HepG2 (cell line): ENCODE data around the gene TEK. TPM values are rescaled to one million over a fixed set of nuclear protein-coding genes. Genes with fewer than 3 reads are reported as not detected.

ENCODE experiments used
- ATAC-seq: fragments of 200-7000 bp; cut with Tn5 transposase; 3 replicates; pipeline ENCODE4 v1.9.1; 2020; ENCODE audit warnings: mild to moderate bottlenecking, moderate library complexity
- BruUV-seq: library from RNA; stranded (reverse); fragments of 400-500 nt; replicated peaks from 2 replicates; lab custom pipeline; 2021; lab: Mats Ljungman, UMichigan
- CTCF ChIA-PET: fragments of 300-600 bp; formaldehyde crosslinking; extraction: SDS; loops from one replicate; lab custom pipeline; 2021; ENCODE audit warnings: low total read pairs, inconsistent platforms, low intra/inter-chr PET ratio; lab: Yijun Ruan, JAX
- POLR2A ChIA-PET: fragments of 350-600 bp; sonication (Branson Sonifier 250); formaldehyde crosslinking; loops from one replicate; lab custom pipeline; 2020; ENCODE audit warnings: antibody characterized with exemption, inconsistent platforms; lab: Yijun Ruan, JAX
- DNase-seq: peaks from one replicate; pipeline ENCODE4 v3.0.0-alpha.2; 2015; ENCODE audit warnings: low spot score
- FAIRE-seq: peaks from 3 replicates; lab custom pipeline; 2011; peaks lifted over from hg19 to GRCh38; lab: Jason Lieb, UNC
- H2AFZ ChIP-seq: one replicate; pipeline ENCODE4 v1.6.1; 2011; ENCODE audit warnings: low read length, inconsistent platforms
- H3K27ac ChIP-seq: fragments of 300-600 bp; 3 replicates; pipeline ENCODE4 v1.8.0; 2011; ENCODE audit warnings: mixed run types, mild to moderate bottlenecking, mixed read lengths, low read length, inconsistent platforms; ENCODE audit not compliant: insufficient read depth; ENCODE audit errors: extremely low read length
- H3K27me3 ChIP-seq, 2 experiments: fragments of 200-600 bp in 1 of 2; 2 replicates in 1 of 2; 3 replicates in 1 of 2; pipeline versions ENCODE4 v1.6.0 to v1.8.0; 2011; ENCODE audit warnings: low read length in 2 of 2, mild to moderate bottlenecking in 2 of 2, moderate library complexity in 2 of 2, inconsistent platforms in 1 of 2; ENCODE audit not compliant: insufficient read depth in 2 of 2, control insufficient read depth in 1 of 2
- H3K36me3 ChIP-seq, 2 experiments: fragments of 200-600 bp in 1 of 2; replicated peaks in 1 of 2; 2 replicates in 1 of 2; 3 replicates in 1 of 2; pipeline versions ENCODE4 v1.5.1 to v1.8.0; 2011; ENCODE audit warnings: low read length in 2 of 2, inconsistent platforms in 1 of 2; ENCODE audit not compliant: insufficient read depth in 2 of 2, control insufficient read depth in 1 of 2
- H3K4me1 ChIP-seq: 2 replicates; pipeline ENCODE4 v1.5.1; 2012; ENCODE audit warnings: low read length, inconsistent platforms; ENCODE audit not compliant: insufficient read depth
- H3K4me2 ChIP-seq: 2 replicates; pipeline ENCODE4 v1.6.0; 2011; ENCODE audit warnings: low read depth, low read length, inconsistent platforms
- H3K4me3 ChIP-seq, 3 experiments: fragments of 200-600 bp in 1 of 3; sonication (generic), shearing (Covaris generic) in 1 of 3; replicated peaks in 1 of 3; 2 replicates each; pipeline ENCODE4 v1.5.1; 2011 to 2016; ENCODE audit warnings: low read length in 3 of 3, inconsistent platforms in 2 of 3, low read depth in 2 of 3, mild to moderate bottlenecking in 2 of 3, control low read depth in 1 of 3, mixed read lengths in 1 of 3; ENCODE audit not compliant: insufficient read depth in 1 of 3
- H3K79me2 ChIP-seq: one replicate; pipeline ENCODE4 v1.6.1; 2011; ENCODE audit warnings: low read length, inconsistent platforms; ENCODE audit not compliant: insufficient read depth
- H3K9ac ChIP-seq: 2 replicates; pipeline ENCODE4 v1.6.0; 2011; ENCODE audit warnings: mild to moderate bottlenecking, low read depth, low read length, inconsistent platforms; ENCODE audit not compliant: insufficient read depth
- H3K9me3 ChIP-seq: 2 replicates; pipeline ENCODE4 v1.5.1; 2012; ENCODE audit warnings: mild to moderate bottlenecking, low read length
- H4K20me1 ChIP-seq: 2 replicates; pipeline ENCODE4 v1.6.0; 2011; ENCODE audit warnings: inconsistent platforms, mild to moderate bottlenecking, low read length, moderate library complexity; ENCODE audit not compliant: insufficient read depth
- ETV6 ChIP-seq: sonication (generic); formaldehyde crosslinking; conservative IDR thresholded peaks from 2 replicates; pipeline ENCODE4 v1.4.0; 2020; ENCODE audit warnings: missing genetic modification reagents
- HNF4A ChIP-seq: sonication (generic); formaldehyde crosslinking; IDR thresholded peaks from 2 replicates; pipeline ENCODE4 v1.4.0; 2020; ENCODE audit warnings: missing genetic modification reagents
- KMT2B ChIP-seq: IDR thresholded peaks from 2 replicates; pipeline ENCODE4 v1.6.1; 2016; ENCODE audit warnings: missing genetic modification reagents, missing compliant biosample characterization
- LCORL ChIP-seq, 2 experiments: fragments of 450-650 bp in 1 of 2; sonication (generic) in 1 of 2; formaldehyde crosslinking in 1 of 2; IDR thresholded peaks; 2 replicates each; pipeline versions ENCODE4 v1.5.0 to v1.6.1; 2017 to 2020; ENCODE audit warnings: antibody characterized with exemption in 1 of 2, missing genetic modification reagents in 1 of 2
- MBNL3 ChIP-seq: fragments of 250-450 bp; sonication (Bioruptor Pico); conservative IDR thresholded peaks from 2 replicates; pipeline ENCODE4 v1.8.0; 2022; ENCODE audit warnings: mild to moderate bottlenecking, inconsistent platforms
- NFRKB ChIP-seq: fragments of 450-650 bp; IDR thresholded peaks from 2 replicates; pipeline ENCODE4 v1.6.1; 2017
- NR1H2 ChIP-seq: sonication (generic); formaldehyde crosslinking; IDR thresholded peaks from 2 replicates; pipeline ENCODE4 v1.8.1; 2022; ENCODE audit warnings: low read depth, missing genetic modification reagents, borderline replicate concordance
- PAF1 ChIP-seq: IDR thresholded peaks from 2 replicates; pipeline ENCODE4 v1.6.1; 2016; ENCODE audit warnings: missing genetic modification reagents, missing compliant biosample characterization
- TARDBP ChIP-seq: sonication (generic); formaldehyde crosslinking; IDR thresholded peaks from 2 replicates; pipeline ENCODE4 v1.8.0; 2022; ENCODE audit warnings: mild to moderate bottlenecking, missing genetic modification reagents
- ZC3H4 ChIP-seq: sonication (generic); formaldehyde crosslinking; IDR thresholded peaks from 2 replicates; pipeline ENCODE4 v1.4.0; 2020; ENCODE audit warnings: missing genetic modification reagents, borderline replicate concordance
- ZIK1 ChIP-seq: sonication (generic); formaldehyde crosslinking; IDR thresholded peaks from 2 replicates; pipeline ENCODE4 v1.5.0; 2020; ENCODE audit warnings: mild to moderate bottlenecking, low read depth, missing genetic modification reagents, borderline replicate concordance
- ZNF224 ChIP-seq: sonication (generic); formaldehyde crosslinking; IDR thresholded peaks from 2 replicates; pipeline ENCODE4 v1.5.0; 2020; ENCODE audit warnings: mild to moderate bottlenecking, missing genetic modification reagents
- ZNF572 ChIP-seq: sonication (generic); formaldehyde crosslinking; IDR thresholded peaks from 2 replicates; pipeline ENCODE4 v1.5.1; 2020; ENCODE audit warnings: mild to moderate bottlenecking, missing genetic modification reagents
- ZNF589 ChIP-seq: sonication (generic); formaldehyde crosslinking; conservative IDR thresholded peaks from 2 replicates; pipeline ENCODE4 v1.8.0; 2022; ENCODE audit warnings: mild to moderate bottlenecking, moderate library complexity, missing genetic modification reagents
- ZNF709 ChIP-seq: sonication (generic); formaldehyde crosslinking; IDR thresholded peaks from 2 replicates; pipeline ENCODE4 v1.5.0; 2020; ENCODE audit warnings: mild to moderate bottlenecking, missing genetic modification reagents
- WGBS: methylation state at CpG from one replicate; pipeline ENCODE4 v1.1.6; 2017; ENCODE audit warnings: low lambda C conversion rate; 5-methylcytosine and 5-hydroxymethylcytosine counted together
- in situ Hi-C: cut with HindIII; loops from 2 replicates; pipeline ENCODE4 v1.10.0; 2017; ENCODE audit warnings: low pct_unique_long_range_greater_than_20kb; ENCODE audit not compliant: extremely low pct_ligation_motif_present
- intact Hi-C: fragments of 100-400 bp; cut with micrococcal nuclease; formaldehyde crosslinking; loops from one replicate; pipeline ENCODE4 v1.10.0; 2022; ENCODE audit not compliant: unreplicated experiment
- polyA plus RNA-seq, 8 experiments: library from polyadenylated mRNA; depleted of rRNA in 3 of 8; stranded (reverse) in 7 of 8; unstranded in 1 of 8; fragments of >200 nt; fragmentation: Illumina TruSeq in 4 of 8; extraction: Trizol in 4 of 8; gene quantifications; 2 replicates each; pipeline versions ENCODE4 v1.2.1 to v1.2.3, GENCODE V29; 2011 to 2016; ENCODE audit warnings: low read depth in 4 of 8, missing spikeins in 1 of 8, mixed read lengths in 1 of 8; ENCODE audit not compliant: insufficient read depth in 1 of 8
- total RNA-seq, 5 experiments: library from RNA; depleted of rRNA; stranded (reverse); fragments of >200 nt; fragmentation: Illumina TruSeq; extraction: Trizol; gene quantifications; 2 replicates each; pipeline ENCODE4 v1.2.3, GENCODE V29; 2016; ENCODE audit warnings: low read depth in 1 of 5
- TF ChIP-seq, protein P1 (sequence below): IDR thresholded peaks from 2 replicates; pipeline ENCODE4 v1.6.1; 2016; ENCODE audit warnings: missing compliant biosample characterization, missing genetic modification reagents, borderline replicate concordance
- TF ChIP-seq, protein P2 (sequence below): sonication (generic); formaldehyde crosslinking; IDR thresholded peaks from 2 replicates; pipeline ENCODE4 v1.4.0; 2020; ENCODE audit warnings: missing genetic modification reagents, borderline replicate concordance
- TF ChIP-seq, protein P3 (sequence below): sonication (generic); formaldehyde crosslinking; IDR thresholded peaks from 2 replicates; pipeline ENCODE4 v1.8.0; 2022; ENCODE audit warnings: missing genetic modification reagents, mild to moderate bottlenecking, borderline replicate concordance
- TF ChIP-seq, protein P4 (sequence below): sonication (generic); formaldehyde crosslinking; conservative IDR thresholded peaks from 2 replicates; pipeline ENCODE4 v1.8.0; 2022; ENCODE audit warnings: low read depth, missing genetic modification reagents

Gene TEK
- total and polyA plus RNA-seq, 2 of the 13 experiments (the other 11 are each of a cell fraction or from before 2014, with no cell fraction given): not detected

DNA sequence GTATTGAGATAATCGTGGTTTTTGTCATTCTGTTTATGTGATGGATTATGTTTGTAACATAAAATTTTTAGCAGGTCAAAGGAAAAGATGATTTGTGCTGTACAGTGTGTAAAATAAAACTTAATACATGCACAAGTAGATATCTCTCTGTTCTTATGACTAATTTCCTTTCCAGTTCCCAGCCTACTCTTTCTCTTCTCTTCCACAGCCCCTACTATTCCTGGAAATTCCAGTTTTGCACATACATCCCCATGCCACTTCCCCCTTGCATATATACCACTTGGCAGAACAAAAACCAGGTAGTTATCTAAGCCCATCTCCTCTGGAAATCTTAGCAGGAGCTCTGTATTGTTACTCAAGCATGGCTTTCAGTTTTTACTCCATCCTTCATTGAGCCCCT is 20.2 kb downstream of the TEK start:
- Histone ChIP-seq H3K4me1 (no peaks in the 10 kb centered on the region), H3K9ac (no peak overlapping the region), H3K4me2 (no peak overlapping the region), H3K27me3 (peaks cover 0 to 3% of the 10 kb centered on the region in 2 experiments; a peak in 1 of 5 replicates), H3K36me3 (no peaks in the 10 kb centered on the region), H4K20me1 (no peaks in the 10 kb centered on the region), H3K4me3 (no peak overlapping the region), H3K27ac (no peak overlapping the region), H3K79me2 (no peaks in the 10 kb centered on the region), H2AFZ (no peak overlapping the region), H3K9me3 (no peaks in the 10 kb centered on the region)
- ChIA-PET CTCF (no interaction called here), POLR2A (no interaction called here)
- ATAC-seq: no peak
- WGBS: 3% methylated on average over 1 of the region's 1 CpG
- DNase-seq: no peak
- no peak for TF ChIP-seq HNF4A
- no peak for TF ChIP-seq NFRKB
- no peak for TF ChIP-seq ZNF572
- TF ChIP-seq, protein P1, sequence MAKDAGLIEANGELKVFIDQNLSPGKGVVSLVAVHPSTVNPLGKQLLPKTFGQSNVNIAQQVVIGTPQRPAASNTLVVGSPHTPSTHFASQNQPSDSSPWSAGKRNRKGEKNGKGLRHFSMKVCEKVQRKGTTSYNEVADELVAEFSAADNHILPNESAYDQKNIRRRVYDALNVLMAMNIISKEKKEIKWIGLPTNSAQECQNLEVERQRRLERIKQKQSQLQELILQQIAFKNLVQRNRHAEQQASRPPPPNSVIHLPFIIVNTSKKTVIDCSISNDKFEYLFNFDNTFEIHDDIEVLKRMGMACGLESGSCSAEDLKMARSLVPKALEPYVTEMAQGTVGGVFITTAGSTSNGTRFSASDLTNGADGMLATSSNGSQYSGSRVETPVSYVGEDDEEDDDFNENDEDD (CRISPR knock-in tag): no peak
- TF ChIP-seq LCORL (IDR thresholded peaks at IDR 0.05): no peak
- no peak for TF ChIP-seq LCORL (CRISPR knock-in tag; IDR thresholded peaks at IDR 0.05)
- no peak for TF ChIP-seq ZNF709 (CRISPR knock-in tag)
- TF ChIP-seq TARDBP (CRISPR knock-in tag): no peak
- no peak for TF ChIP-seq PAF1 (CRISPR knock-in tag)
- TF ChIP-seq ETV6: no peak
- TF ChIP-seq, protein P2, sequence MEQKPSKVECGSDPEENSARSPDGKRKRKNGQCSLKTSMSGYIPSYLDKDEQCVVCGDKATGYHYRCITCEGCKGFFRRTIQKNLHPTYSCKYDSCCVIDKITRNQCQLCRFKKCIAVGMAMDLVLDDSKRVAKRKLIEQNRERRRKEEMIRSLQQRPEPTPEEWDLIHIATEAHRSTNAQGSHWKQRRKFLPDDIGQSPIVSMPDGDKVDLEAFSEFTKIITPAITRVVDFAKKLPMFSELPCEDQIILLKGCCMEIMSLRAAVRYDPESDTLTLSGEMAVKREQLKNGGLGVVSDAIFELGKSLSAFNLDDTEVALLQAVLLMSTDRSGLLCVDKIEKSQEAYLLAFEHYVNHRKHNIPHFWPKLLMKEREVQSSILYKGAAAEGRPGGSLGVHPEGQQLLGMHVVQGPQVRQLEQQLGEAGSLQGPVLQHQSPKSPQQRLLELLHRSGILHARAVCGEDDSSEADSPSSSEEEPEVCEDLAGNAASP (CRISPR knock-in tag): no peak
- TF ChIP-seq ZC3H4: no peak
- no peak for TF ChIP-seq ZNF224 (CRISPR knock-in tag)
- TF ChIP-seq ZNF589 (CRISPR knock-in tag): no peak
- TF ChIP-seq ZIK1 (CRISPR knock-in tag): no peak
- TF ChIP-seq, protein P3, sequence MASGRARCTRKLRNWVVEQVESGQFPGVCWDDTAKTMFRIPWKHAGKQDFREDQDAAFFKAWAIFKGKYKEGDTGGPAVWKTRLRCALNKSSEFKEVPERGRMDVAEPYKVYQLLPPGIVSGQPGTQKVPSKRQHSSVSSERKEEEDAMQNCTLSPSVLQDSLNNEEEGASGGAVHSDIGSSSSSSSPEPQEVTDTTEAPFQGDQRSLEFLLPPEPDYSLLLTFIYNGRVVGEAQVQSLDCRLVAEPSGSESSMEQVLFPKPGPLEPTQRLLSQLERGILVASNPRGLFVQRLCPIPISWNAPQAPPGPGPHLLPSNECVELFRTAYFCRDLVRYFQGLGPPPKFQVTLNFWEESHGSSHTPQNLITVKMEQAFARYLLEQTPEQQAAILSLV (CRISPR knock-in tag): no peak
- no peak for TF ChIP-seq MBNL3 (CRISPR knock-in tag)
- TF ChIP-seq NR1H2 (CRISPR knock-in tag): no peak
- TF ChIP-seq, protein P4, sequence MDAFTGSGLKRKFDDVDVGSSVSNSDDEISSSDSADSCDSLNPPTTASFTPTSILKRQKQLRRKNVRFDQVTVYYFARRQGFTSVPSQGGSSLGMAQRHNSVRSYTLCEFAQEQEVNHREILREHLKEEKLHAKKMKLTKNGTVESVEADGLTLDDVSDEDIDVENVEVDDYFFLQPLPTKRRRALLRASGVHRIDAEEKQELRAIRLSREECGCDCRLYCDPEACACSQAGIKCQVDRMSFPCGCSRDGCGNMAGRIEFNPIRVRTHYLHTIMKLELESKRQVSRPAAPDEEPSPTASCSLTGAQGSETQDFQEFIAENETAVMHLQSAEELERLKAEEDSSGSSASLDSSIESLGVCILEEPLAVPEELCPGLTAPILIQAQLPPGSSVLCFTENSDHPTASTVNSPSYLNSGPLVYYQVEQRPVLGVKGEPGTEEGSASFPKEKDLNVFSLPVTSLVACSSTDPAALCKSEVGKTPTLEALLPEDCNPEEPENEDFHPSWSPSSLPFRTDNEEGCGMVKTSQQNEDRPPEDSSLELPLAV (CRISPR knock-in tag): no peak
- no peak for TF ChIP-seq KMT2B
- no peak for FAIRE-seq
- no TSS peak for BruUV-seq
- intact Hi-C loops: no loop called here
- in situ Hi-C loops: no loop called here
